G401.6 (cell line): ENCODE measurements around the gene ANOS1.
"Not testable (repeated sequence)": the region's sequence is repeated elsewhere in the genome, so short reads cannot be mapped to it uniquely, and the experiment has no call there.

ENCODE experiments used
- FAIRE-seq: peaks from 2 replicates; lab custom pipeline; 2012; peaks lifted over from hg19 to GRCh38; lab: Jason Lieb, UNC

The ANOS1 gene

GRCh38 chrX:8627796-8628195, 104.1 kb downstream of the ANOS1 start:
- FAIRE-seq, result no peak

- FAIRE-seq, result no peak
Measured at GRCh38 chrX:8607326-8607725, 124.6 kb downstream of the ANOS1 start.

GRCh38 chrX:8604131-8604530, 127.8 kb downstream of the ANOS1 start:
- FAIRE-seq, result no peak

GRCh38 chrX:8591501-8591900, 140.4 kb downstream of the ANOS1 start:
- FAIRE-seq, result no peak

GRCh38 chrX:8586953-8587352, 145.0 kb downstream of the ANOS1 start:
- no peak for FAIRE-seq

GRCh38 chrX:8579602-8580001, 152.3 kb downstream of the ANOS1 start:
- FAIRE-seq, result no peak

GRCh38 chrX:8576821-8577220, 155.1 kb downstream of the ANOS1 start:
- no peak for FAIRE-seq

- FAIRE-seq, result no peak
Measured at GRCh38 chrX:8565729-8566128, 166.2 kb downstream of the ANOS1 start.

GRCh38 chrX:8548446-8548845, 183.5 kb downstream of the ANOS1 start:
- no peak for FAIRE-seq

- FAIRE-seq, result no peak
Measured at GRCh38 chrX:8546715-8547114, 185.2 kb downstream of the ANOS1 start.

- FAIRE-seq, result no peak
Measured at GRCh38 chrX:8520791-8521190, 211.1 kb downstream of the ANOS1 start.

GRCh38 chrX:8520178-8520577, 211.8 kb downstream of the ANOS1 start:
- FAIRE-seq, result no peak

GRCh38 chrX:8504451-8504850, 227.5 kb downstream of the ANOS1 start:
- FAIRE-seq, result no peak

- FAIRE-seq, result not testable (repeated sequence)
Measured at GRCh38 chrX:8502101-8502500, 229.8 kb downstream of the ANOS1 start.

GRCh38 chrX:8500203-8500602, 231.7 kb downstream of the ANOS1 start:
- FAIRE-seq, result no peak

GRCh38 chrX:8495036-8495435, 236.9 kb downstream of the ANOS1 start:
- not testable (repeated sequence) for FAIRE-seq

- FAIRE-seq, result no peak
Measured at GRCh38 chrX:8484360-8484949, 247.5 kb downstream of the ANOS1 start.
